Hepatocyte (in vitro differentiated cells): ENCODE measurements around the gene DYDC2.

Source experiments
- EZH2phosphoT487 ChIP-seq: fragments of 200-600 bp; sonication (generic); IDR thresholded peaks from one replicate; pipeline ENCODE4 v1.6.1; 2018; ENCODE audit warnings: antibody characterized with exemption, mild to moderate bottlenecking, low read depth, moderate library complexity; ENCODE audit not compliant: unreplicated experiment, severe bottlenecking
- TF ChIP-seq, protein P1 (sequence below): fragments of 200-600 bp; sonication (generic); IDR thresholded peaks from 2 replicates; pipeline ENCODE4 v1.5.1; 2016; ENCODE audit warnings: antibody characterized with exemption, mild to moderate bottlenecking; ENCODE audit not compliant: poor library complexity

DNA sequence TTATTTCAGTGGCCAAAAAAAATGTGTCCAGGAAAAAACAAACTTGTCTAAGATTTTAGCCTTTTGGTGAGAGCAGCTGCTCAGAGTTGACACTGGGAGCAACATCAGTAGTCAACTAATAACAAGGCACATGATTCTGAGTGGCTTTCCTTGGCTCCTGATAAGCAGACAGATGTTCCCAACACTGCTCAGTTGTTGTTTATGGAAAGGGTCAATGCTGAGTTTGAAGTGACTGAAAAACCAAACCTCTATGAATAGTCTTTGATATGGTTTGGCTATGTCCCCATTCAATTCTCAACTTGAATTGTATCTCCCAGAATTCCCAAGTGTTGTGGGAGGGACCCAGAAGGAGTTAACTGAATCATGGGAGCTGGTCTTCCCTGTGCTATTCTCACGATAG lies 12.3 kb upstream of the DYDC2 start:
- TF ChIP-seq, protein P1, sequence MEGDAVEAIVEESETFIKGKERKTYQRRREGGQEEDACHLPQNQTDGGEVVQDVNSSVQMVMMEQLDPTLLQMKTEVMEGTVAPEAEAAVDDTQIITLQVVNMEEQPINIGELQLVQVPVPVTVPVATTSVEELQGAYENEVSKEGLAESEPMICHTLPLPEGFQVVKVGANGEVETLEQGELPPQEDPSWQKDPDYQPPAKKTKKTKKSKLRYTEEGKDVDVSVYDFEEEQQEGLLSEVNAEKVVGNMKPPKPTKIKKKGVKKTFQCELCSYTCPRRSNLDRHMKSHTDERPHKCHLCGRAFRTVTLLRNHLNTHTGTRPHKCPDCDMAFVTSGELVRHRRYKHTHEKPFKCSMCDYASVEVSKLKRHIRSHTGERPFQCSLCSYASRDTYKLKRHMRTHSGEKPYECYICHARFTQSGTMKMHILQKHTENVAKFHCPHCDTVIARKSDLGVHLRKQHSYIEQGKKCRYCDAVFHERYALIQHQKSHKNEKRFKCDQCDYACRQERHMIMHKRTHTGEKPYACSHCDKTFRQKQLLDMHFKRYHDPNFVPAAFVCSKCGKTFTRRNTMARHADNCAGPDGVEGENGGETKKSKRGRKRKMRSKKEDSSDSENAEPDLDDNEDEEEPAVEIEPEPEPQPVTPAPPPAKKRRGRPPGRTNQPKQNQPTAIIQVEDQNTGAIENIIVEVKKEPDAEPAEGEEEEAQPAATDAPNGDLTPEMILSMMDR: no peak
- no peak for TF ChIP-seq EZH2phosphoT487
